SU-DHL-6 (cell line): ENCODE results near the gene THEMIS.
"Not testable (repeated sequence)": the region's sequence is repeated elsewhere in the genome, so short reads cannot be mapped to it uniquely, and the experiment has no call there.

Source experiments
- H2AFZ ChIP-seq: fragments of 200-600 bp; sonication (generic); 2 replicates; pipeline ENCODE4 v1.6.1; 2014; ENCODE audit warnings: low read depth, mild to moderate bottlenecking, moderate library complexity, mixed read lengths, antibody characterized with exemption, low read length; ENCODE audit not compliant: severe bottlenecking
- H3F3A ChIP-seq: fragments of 200-600 bp; shearing (Covaris generic); 2 replicates; pipeline ENCODE4 v1.6.0; 2016; ENCODE audit warnings: antibody characterized with exemption, mild to moderate bottlenecking; ENCODE audit not compliant: insufficient read depth
- H3K27ac ChIP-seq: fragments of 200-600 bp; sonication (generic); 2 replicates; pipeline ENCODE4 v1.5.1; 2016; ENCODE audit warnings: low read depth, mild to moderate bottlenecking, low read length, moderate library complexity, mixed read lengths
- H3K27me3 ChIP-seq: fragments of 200-600 bp; sonication (generic), shearing (Covaris generic); 2 replicates; pipeline ENCODE4 v1.6.0; 2014; ENCODE audit warnings: mild to moderate bottlenecking, low read length
- H3K36me3 ChIP-seq: fragments of 200-600 bp; sonication (generic); 2 replicates; pipeline ENCODE4 v1.6.1; 2014; ENCODE audit warnings: mild to moderate bottlenecking, low read length, mixed read lengths
- H3K4me2 ChIP-seq: fragments of 300-600, 200-600 bp; shearing (Covaris generic), sonication (generic); 2 replicates; pipeline ENCODE4 v1.6.0; 2014; ENCODE audit warnings: low read length, low read depth, mild to moderate bottlenecking; ENCODE audit not compliant: poor library complexity, severe bottlenecking
- H3K4me3 ChIP-seq: fragments of 200-600 bp; sonication (generic); 2 replicates; pipeline ENCODE4 v1.5.1; 2014; ENCODE audit warnings: antibody characterized with exemption, low read length, mild to moderate bottlenecking, mixed read lengths; ENCODE audit not compliant: insufficient read depth, poor library complexity, severe bottlenecking
- H3K79me2 ChIP-seq: fragments of 200-600 bp; sonication (generic); 2 replicates; pipeline ENCODE4 v1.6.1; 2014; ENCODE audit warnings: mild to moderate bottlenecking, low read length, moderate library complexity; ENCODE audit not compliant: insufficient read depth
- H3K9ac ChIP-seq: fragments of 200-600 bp; sonication (generic); 2 replicates; pipeline ENCODE4 v1.7.0; 2014; ENCODE audit warnings: mild to moderate bottlenecking, low read length
- H3K9me2 ChIP-seq: fragments of 200-600 bp; sonication (generic); replicated peaks from 2 replicates; pipeline ENCODE4 v1.6.1; 2014; ENCODE audit warnings: low read length; ENCODE audit not compliant: insufficient read depth
- H3K9me3 ChIP-seq: fragments of 200-600 bp; sonication (generic); 2 replicates; pipeline ENCODE4 v1.6.1; 2014; ENCODE audit warnings: low read length, mixed read lengths; ENCODE audit not compliant: insufficient read depth
- H4K20me1 ChIP-seq: fragments of 200-600 bp; sonication (generic); 2 replicates; pipeline ENCODE4 v1.6.1; 2014; ENCODE audit warnings: low read depth, mild to moderate bottlenecking, antibody characterized with exemption, low read length, moderate library complexity, mixed read lengths
- EZH2phosphoT487 ChIP-seq: fragments of 200-600 bp; sonication (generic), shearing (Covaris generic); conservative IDR thresholded peaks from 2 replicates; pipeline ENCODE4 v1.6.1; 2018; ENCODE audit warnings: mild to moderate bottlenecking, antibody characterized with exemption, low read length, moderate library complexity, mixed read lengths
- TF ChIP-seq, protein P1 (sequence below): fragments of 200-600 bp; sonication (generic); IDR thresholded peaks from one replicate; pipeline ENCODE4 v1.5.1; 2017; ENCODE audit warnings: antibody characterized with exemption, mild to moderate bottlenecking, low read length, moderate library complexity; ENCODE audit not compliant: insufficient read depth, poor library complexity, severe bottlenecking

The THEMIS gene

DNA sequence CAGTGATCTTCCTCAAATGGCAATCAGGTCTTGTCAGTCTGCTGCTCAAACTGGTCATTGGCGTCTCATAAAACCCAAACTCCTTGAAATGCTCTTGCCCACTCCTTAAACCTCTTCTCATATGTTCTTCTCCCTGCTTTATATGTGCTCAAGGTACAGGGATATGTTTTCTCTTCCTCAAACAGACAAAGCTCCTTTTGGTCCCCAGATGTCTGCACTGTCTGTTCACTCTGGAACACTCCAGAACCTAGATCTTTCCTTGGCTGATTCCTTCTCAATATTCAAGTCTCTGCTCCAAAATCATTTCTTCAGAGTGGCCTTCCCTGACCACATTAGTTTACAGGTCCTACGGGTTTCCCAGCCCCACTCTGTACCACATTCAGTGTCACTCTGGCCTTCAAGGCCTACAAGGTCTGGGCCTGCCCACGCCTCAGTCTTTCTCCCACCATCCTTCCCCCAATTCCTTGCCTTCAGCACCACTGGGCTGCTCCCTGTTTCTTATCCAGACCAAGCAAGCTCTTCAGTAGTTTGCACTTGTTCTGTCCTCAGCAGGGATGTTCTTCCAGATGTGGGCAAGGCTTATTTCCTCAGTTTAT lies 9.0 kb downstream of the THEMIS start:
- H3K9me2 ChIP-seq = no peaks in the 10 kb centered on the region
- no peaks in the 10 kb centered on the region for H3K36me3 ChIP-seq
- H4K20me1 ChIP-seq = no peaks in the 10 kb centered on the region
- H2AFZ ChIP-seq = no peak overlapping the region
- no peaks in the 10 kb centered on the region for H3K27me3 ChIP-seq
- H3K9ac ChIP-seq = no peak overlapping the region
- H3K79me2 ChIP-seq = no peaks in the 10 kb centered on the region
- H3F3A ChIP-seq = no peaks in the 10 kb centered on the region
- H3K9me3 ChIP-seq = no peaks in the 10 kb centered on the region
- H3K4me2 ChIP-seq = no peak overlapping the region
- TF ChIP-seq, protein P1, sequence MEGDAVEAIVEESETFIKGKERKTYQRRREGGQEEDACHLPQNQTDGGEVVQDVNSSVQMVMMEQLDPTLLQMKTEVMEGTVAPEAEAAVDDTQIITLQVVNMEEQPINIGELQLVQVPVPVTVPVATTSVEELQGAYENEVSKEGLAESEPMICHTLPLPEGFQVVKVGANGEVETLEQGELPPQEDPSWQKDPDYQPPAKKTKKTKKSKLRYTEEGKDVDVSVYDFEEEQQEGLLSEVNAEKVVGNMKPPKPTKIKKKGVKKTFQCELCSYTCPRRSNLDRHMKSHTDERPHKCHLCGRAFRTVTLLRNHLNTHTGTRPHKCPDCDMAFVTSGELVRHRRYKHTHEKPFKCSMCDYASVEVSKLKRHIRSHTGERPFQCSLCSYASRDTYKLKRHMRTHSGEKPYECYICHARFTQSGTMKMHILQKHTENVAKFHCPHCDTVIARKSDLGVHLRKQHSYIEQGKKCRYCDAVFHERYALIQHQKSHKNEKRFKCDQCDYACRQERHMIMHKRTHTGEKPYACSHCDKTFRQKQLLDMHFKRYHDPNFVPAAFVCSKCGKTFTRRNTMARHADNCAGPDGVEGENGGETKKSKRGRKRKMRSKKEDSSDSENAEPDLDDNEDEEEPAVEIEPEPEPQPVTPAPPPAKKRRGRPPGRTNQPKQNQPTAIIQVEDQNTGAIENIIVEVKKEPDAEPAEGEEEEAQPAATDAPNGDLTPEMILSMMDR = no peak
- TF ChIP-seq EZH2phosphoT487 = no peak
- no peak overlapping the region for H3K4me3 ChIP-seq
- no peak overlapping the region for H3K27ac ChIP-seq

DNA sequence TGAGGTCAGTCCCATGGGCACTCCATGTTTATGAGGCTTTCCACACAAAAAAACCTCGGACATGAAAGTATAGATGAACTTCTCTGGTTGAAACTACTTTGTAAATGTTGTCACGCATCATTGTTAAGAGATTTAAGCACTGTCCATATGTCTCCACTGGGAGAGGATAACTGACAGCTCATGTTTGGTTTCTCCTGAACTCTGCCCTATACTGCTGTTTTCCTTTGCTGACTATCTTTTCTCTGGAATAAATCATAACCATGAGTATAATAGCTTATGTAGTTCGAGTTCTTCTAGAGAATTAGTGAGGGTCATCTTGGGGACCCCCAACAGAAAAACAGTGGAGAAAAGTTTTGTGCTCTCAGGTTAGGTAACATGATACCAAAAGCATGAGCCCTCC lies 14.3 kb downstream of the THEMIS start:
- H3K36me3 ChIP-seq = no peaks in the 10 kb centered on the region
- TF ChIP-seq, protein P1 = no peak
- TF ChIP-seq EZH2phosphoT487 = no peak
- H3K4me2 ChIP-seq = no peak overlapping the region
- no peaks in the 10 kb centered on the region for H3K79me2 ChIP-seq
- no peaks in the 10 kb centered on the region; the same call in 1 of the 2 replicates for H4K20me1 ChIP-seq
- no peak overlapping the region for H3K27ac ChIP-seq
- no peak overlapping the region for H3K4me3 ChIP-seq
- H3K27me3 ChIP-seq = no peaks in the 10 kb centered on the region
- no peak overlapping the region for H3K9ac ChIP-seq
- no peaks in the 10 kb centered on the region for H3K9me2 ChIP-seq
- H3F3A ChIP-seq = no peaks in the 10 kb centered on the region
- no peak overlapping the region for H2AFZ ChIP-seq
- no peaks in the 10 kb centered on the region for H3K9me3 ChIP-seq

DNA sequence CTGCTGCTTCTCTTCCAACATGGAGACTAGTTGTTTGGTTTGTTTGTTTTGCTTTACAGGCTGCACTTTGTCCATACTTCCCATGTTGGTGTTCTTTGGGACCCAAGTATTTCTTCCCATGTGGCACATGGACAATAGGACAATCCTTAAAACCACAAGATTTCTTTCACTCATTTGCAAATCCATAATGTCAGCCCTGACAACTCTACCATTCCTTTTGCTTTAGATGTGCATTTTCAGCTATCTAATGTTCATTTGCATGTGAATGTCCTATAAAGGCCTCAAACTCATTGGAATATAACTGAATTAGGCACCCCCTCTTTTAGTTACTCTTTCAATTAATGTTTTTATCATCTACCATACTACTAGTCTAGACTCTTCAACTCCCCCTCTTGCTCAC lies 16.7 kb downstream of the THEMIS start:
- Histone ChIP-seq H3K4me3 (no peak overlapping the region), H3F3A (no peaks in the 10 kb centered on the region), H3K27me3 (no peaks in the 10 kb centered on the region), H3K4me2 (no peak overlapping the region), H3K9ac (no peak overlapping the region), H4K20me1 (no peaks in the 10 kb centered on the region; the same call in 1 of the 2 replicates), H3K9me3 (no peaks in the 10 kb centered on the region), H3K36me3 (no peaks in the 10 kb centered on the region), H3K27ac (no peak overlapping the region), H3K9me2 (no peaks in the 10 kb centered on the region), H3K79me2 (no peaks in the 10 kb centered on the region), H2AFZ (no peak overlapping the region)
- no peak for TF ChIP-seq EZH2phosphoT487

DNA sequence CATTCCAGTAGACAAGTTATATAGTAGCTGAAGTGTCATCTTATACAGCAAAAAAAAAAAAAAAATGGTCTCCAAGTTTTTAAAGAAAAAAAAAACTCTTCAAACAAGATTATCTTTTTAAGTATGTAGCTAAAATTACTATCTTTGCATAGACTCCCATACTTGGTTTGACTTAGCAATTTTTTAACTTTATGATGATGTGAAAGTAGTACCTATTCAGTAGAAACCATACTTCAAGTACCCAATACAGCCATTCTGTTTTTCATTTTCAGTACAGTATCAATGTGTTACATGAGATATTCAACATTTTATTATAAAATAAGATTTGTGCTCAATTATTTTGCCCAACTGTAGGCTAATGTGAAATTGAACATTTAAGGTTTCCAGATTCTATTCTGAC lies 18.9 kb downstream of the THEMIS start:
- not testable (repeated sequence) for H3K36me3 ChIP-seq, H3K9ac ChIP-seq, H3K27ac ChIP-seq, H3K27me3 ChIP-seq, H3K4me3 ChIP-seq, H3K79me2 ChIP-seq, H3K9me3 ChIP-seq, H3F3A ChIP-seq, H3K4me2 ChIP-seq, H4K20me1 ChIP-seq, H3K9me2 ChIP-seq, H2AFZ ChIP-seq
